ENCODE results near the gene SLC22A1. TPM values are rescaled to one million over a fixed set of nuclear protein-coding genes. Genes with fewer than 3 reads are reported as not detected.

The SLC22A1 gene
- total and polyA plus RNA-seq, 2 of the 13 experiments (the other 11 are each of a cell fraction or from before 2014, with no cell fraction given), result 0.80 to 0.87 TPM

GRCh38 chr6:160128125-160128683, 6.6 kb downstream of the SLC22A1 start (continued):
- TF ChIP-seq ZBTB7B (CRISPR knock-in tag; IDR thresholded peaks at IDR 0.05), result peak; percentile 45; the same call in 1 of the 2 replicates
- peak; percentile 22; the same call in 1 of the 2 replicates for TF ChIP-seq SALL1 (CRISPR knock-in tag; IDR thresholded peaks at IDR 0.05)
- TF ChIP-seq PAXIP1 (CRISPR knock-in tag; conservative IDR thresholded peaks at IDR 0.05), result peak; percentile 66
- no peak for TF ChIP-seq ZNF280D (CRISPR knock-in tag; IDR thresholded peaks at IDR 0.05)
- TF ChIP-seq YEATS4 (CRISPR knock-in tag; IDR thresholded peaks at IDR 0.05; ENCODE audit: borderline replicate concordance), result no peak
- TF ChIP-seq ELF4 (CRISPR knock-in tag; IDR thresholded peaks at IDR 0.05; ENCODE audit: borderline replicate concordance), result no peak
- TF ChIP-seq ZHX2 (IDR thresholded peaks at IDR 0.05; ENCODE audit: low read depth), result no peak
- TF ChIP-seq ZHX2 (CRISPR knock-in tag; IDR thresholded peaks at IDR 0.05; ENCODE audit: borderline replicate concordance), result no peak
- TF ChIP-seq CSRNP1 (CRISPR knock-in tag; IDR thresholded peaks at IDR 0.05), result no peak
- TF ChIP-seq ZIK1 (CRISPR knock-in tag; IDR thresholded peaks at IDR 0.05; ENCODE audit: borderline replicate concordance, low read depth), result 0 out of 2 replicates have a peak, but pooled peaks have one; percentile 48
- TF ChIP-seq ZNF503 (CRISPR knock-in tag; IDR thresholded peaks at IDR 0.05), result no peak
- no peak for TF ChIP-seq ZNF746 (CRISPR knock-in tag; IDR thresholded peaks at IDR 0.05)

Data from HepG2 (cell line).